ENCODE results near the gene NSDHL. TPM values are rescaled to one million over a fixed set of nuclear protein-coding genes. Genes with fewer than 3 reads are reported as not detected.
A peak's percentile ranks its signal among the peaks of the same experiment; 100 is the strongest.

The NSDHL gene
- total RNA-seq, 3 donors from 2014 or later = 13.1 to 20.8 (median 16.7) TPM

DNA sequence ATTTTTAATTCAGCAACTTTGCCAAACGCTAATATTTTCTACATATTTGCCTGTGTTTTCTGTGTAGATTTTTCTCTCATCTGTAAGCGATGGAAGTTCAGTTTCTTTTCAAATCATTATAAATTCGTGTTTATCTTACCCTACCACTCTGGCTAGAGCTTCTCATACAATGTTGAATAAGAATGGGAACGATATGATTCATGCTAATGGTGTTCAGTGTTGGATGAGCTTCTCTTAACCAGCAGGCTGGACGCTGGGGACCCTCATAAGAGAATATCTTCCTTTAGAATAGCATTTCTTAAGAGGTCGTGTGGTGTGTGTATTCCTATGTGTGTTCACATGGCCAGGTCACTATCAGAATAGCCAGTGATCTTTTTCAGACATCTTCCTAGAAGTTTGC is 31.0 kb downstream of the NSDHL start:
- no peak overlapping the region for H3K4me3 ChIP-seq
- no peak overlapping the region for H3K27ac ChIP-seq
- peaks cover 0 to 12% of the 10 kb centered on the region in 2 donors for H3K27me3 ChIP-seq
- intact Hi-C loops (cut with DNase I; ENCODE audit: low total_unique reads) = no loop called here
- H3K36me3 ChIP-seq = no peaks in the 10 kb centered on the region
- no peaks in the 10 kb centered on the region for H3K4me1 ChIP-seq
- no peak for DNase-seq (ENCODE audit: low spot score in 2 of 2)
- TF ChIP-seq POLR2A (IDR thresholded peaks at IDR 0.05) (no peak), POLR2AphosphoS5 (IDR thresholded peaks at IDR 0.05) (no peak)
- TF ChIP-seq, protein P1, sequence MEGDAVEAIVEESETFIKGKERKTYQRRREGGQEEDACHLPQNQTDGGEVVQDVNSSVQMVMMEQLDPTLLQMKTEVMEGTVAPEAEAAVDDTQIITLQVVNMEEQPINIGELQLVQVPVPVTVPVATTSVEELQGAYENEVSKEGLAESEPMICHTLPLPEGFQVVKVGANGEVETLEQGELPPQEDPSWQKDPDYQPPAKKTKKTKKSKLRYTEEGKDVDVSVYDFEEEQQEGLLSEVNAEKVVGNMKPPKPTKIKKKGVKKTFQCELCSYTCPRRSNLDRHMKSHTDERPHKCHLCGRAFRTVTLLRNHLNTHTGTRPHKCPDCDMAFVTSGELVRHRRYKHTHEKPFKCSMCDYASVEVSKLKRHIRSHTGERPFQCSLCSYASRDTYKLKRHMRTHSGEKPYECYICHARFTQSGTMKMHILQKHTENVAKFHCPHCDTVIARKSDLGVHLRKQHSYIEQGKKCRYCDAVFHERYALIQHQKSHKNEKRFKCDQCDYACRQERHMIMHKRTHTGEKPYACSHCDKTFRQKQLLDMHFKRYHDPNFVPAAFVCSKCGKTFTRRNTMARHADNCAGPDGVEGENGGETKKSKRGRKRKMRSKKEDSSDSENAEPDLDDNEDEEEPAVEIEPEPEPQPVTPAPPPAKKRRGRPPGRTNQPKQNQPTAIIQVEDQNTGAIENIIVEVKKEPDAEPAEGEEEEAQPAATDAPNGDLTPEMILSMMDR (IDR thresholded peaks at IDR 0.05) = no peak
- no peaks in the 10 kb centered on the region for H3K9me3 ChIP-seq

DNA sequence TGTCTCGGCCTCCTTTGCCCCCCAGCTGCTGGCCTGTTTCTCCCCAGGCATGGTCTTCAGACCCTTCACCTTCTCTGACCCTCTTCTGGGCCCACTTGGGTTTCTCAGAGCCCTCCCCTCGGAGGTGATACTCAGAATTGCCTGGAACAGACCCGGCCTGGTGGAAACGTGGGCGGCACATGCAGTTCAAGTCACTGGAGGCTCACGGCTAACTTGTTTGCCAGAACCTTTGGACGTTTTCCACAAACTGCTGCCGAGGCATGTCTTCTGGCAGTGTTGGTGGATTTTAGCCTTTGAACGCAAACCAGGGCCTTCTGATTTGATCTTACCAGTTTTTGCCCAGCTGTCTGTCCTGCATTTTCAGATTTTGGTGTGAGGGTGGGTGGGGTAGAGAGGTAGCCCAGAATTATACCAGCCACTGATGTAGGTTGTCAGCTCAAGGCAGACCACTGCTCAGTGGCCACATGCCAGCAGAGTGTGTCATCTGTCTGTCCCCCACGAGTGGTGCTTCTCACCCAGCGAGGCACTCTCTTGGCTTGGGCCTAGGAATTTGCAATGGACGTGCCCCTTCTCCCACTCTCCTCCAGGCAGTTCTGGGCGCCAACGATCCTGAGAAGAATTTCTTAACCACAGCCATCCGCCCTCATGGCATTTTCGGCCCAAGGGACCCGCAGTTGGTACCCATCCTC is 34.5 kb downstream of the NSDHL start:
- H3K27me3 ChIP-seq = peaks cover 0 to 21% of the 10 kb centered on the region in 2 donors
- H3K4me3 ChIP-seq = no peak overlapping the region
- peak overlapping the region; percentile 42 to 43 for H3K27ac ChIP-seq
- DNase-seq (ENCODE audit: low spot score in 2 of 2) = peak in 1 of 2 donors; percentile 69
- H3K4me1 ChIP-seq = no peaks in the 10 kb centered on the region
- intact Hi-C loops (cut with DNase I; ENCODE audit: low total_unique reads) = no loop called here
- H3K9me3 ChIP-seq = no peaks in the 10 kb centered on the region
- TF ChIP-seq, protein P1 (IDR thresholded peaks at IDR 0.05) = no peak
- TF ChIP-seq POLR2A (IDR thresholded peaks at IDR 0.05) (no peak), POLR2AphosphoS5 (IDR thresholded peaks at IDR 0.05) (no peak)
- no peaks in the 10 kb centered on the region for H3K36me3 ChIP-seq

DNA sequence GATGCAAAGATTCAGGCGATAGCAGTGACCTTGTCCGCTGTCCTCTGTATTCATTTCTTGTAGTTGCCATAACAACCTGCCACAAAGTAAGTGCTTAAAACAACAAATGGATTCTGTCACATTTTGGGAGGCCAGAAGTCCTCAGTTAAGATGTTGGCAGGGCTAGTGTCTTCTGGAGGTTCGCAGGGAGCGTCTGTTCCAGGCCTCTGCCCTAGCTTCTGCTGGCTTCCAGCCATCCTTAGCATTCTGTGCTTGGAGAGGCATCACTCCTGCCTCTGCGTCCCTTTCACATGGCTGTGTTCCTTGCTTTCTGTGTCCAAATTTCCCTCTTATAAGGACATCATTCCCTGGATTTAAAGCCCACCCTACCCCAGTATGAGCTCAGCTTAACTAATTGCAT is 35.5 kb downstream of the NSDHL start:
- peaks cover 0 to 29% of the 10 kb centered on the region in 2 donors for H3K27me3 ChIP-seq
- TF ChIP-seq POLR2AphosphoS5 (IDR thresholded peaks at IDR 0.05) = no peak
- no peak for TF ChIP-seq POLR2A (IDR thresholded peaks at IDR 0.05)
- TF ChIP-seq, protein P1 (IDR thresholded peaks at IDR 0.05) = no peak
- H3K4me3 ChIP-seq = no peak overlapping the region
- no peaks in the 10 kb centered on the region for H3K4me1 ChIP-seq
- intact Hi-C loops (cut with DNase I; ENCODE audit: low total_unique reads) = no loop called here
- H3K9me3 ChIP-seq = no peaks in the 10 kb centered on the region
- H3K27ac ChIP-seq = peak overlapping the region in 1 of 2 donors; percentile 48
- no peaks in the 10 kb centered on the region for H3K36me3 ChIP-seq
- no peak for DNase-seq (ENCODE audit: low spot score in 2 of 2)

DNA sequence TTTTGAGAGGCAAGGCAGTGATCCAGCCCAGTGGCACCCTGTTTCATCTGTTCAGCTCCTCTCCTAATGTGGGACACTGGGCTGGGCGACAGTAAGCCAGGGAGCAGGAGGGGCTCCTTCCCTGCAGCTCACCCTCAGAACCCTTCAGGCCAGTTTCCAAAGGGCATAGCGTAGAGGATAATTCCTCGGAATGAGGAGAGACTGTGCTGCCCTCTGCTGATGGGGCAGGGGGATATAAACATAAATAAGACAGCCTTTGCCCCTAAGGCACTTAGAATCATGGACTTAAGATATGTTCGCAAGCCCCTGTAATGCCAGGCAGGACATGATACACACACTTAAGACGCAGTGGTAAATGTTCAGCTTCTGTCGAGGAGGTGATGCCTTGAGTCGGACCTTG is 39.1 kb downstream of the NSDHL start:
- Histone ChIP-seq H3K36me3 (no peaks in the 10 kb centered on the region), H3K27me3 (peaks cover 0 to 37% of the 10 kb centered on the region in 2 donors), H3K9me3 (no peaks in the 10 kb centered on the region), H3K4me3 (no peak overlapping the region), H3K4me1 (no peaks in the 10 kb centered on the region), H3K27ac (no peak overlapping the region)
- no peak for DNase-seq (ENCODE audit: low spot score in 2 of 2)
- intact Hi-C loops (cut with DNase I; ENCODE audit: low total_unique reads) = no loop called here
- TF ChIP-seq, protein P1 (IDR thresholded peaks at IDR 0.05) = no peak
- no peak for TF ChIP-seq POLR2A (IDR thresholded peaks at IDR 0.05)
- TF ChIP-seq POLR2AphosphoS5 (IDR thresholded peaks at IDR 0.05) = no peak

DNA sequence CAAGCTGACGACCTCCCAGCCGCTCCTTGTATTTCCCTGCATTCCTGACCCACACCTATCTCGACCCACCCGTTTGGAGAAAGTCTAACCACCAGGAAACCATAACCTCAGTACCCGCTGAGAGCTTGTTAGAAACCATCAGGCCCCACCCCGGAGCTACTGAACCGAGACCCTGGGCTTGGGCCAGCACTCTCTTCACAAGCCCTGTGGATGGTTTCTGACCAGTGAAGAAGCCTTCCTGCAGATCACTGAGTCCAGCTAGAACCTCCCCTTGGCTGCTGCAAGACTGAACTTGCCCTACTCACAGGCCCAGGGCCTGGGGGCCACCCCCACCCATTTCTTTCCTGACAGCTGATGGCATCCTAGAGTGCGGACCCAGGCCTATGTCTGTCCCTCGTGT is 40.4 kb downstream of the NSDHL start:
- Histone ChIP-seq H3K27me3 (peaks cover 0 to 48% of the 10 kb centered on the region in 2 donors), H3K27ac (no peak overlapping the region), H3K9me3 (no peaks in the 10 kb centered on the region), H3K4me1 (no peaks in the 10 kb centered on the region), H3K4me3 (no peak overlapping the region), H3K36me3 (no peaks in the 10 kb centered on the region)
- intact Hi-C loops (cut with DNase I; ENCODE audit: low total_unique reads) = no loop called here
- DNase-seq (ENCODE audit: low spot score in 2 of 2) = no peak
- TF ChIP-seq POLR2A (IDR thresholded peaks at IDR 0.05) = no peak
- TF ChIP-seq, protein P1 (IDR thresholded peaks at IDR 0.05) = no peak
